Esophagus squamous epithelium (tissue), 5 donors: Measurements from ENCODE around the gene CH25H. TPM values are rescaled to one million over a fixed set of nuclear protein-coding genes. Genes with fewer than 3 reads are reported as not detected.
A peak's percentile ranks its signal among the peaks of the same experiment; 100 is the strongest.

Experiments
- DNase-seq: peaks from one replicate; lab custom pipeline; 2025; lab: John Stamatoyannopoulos, UW
- H3K27ac ChIP-seq, 4 donors: fragments of 200-600 bp; sonication (generic); one replicate each; pipeline ENCODE4 v1.5.1; 2016 to 2019; ENCODE audit warnings: mild to moderate bottlenecking in 1 of 4
- H3K27me3 ChIP-seq, 4 donors: fragments of 200-600 bp; sonication (generic); 1 replicate in 3 of 4; 2 replicates in 1 of 4; pipeline versions ENCODE4 v1.5.1 to v1.6.0; 2017 to 2021; ENCODE audit warnings: antibody characterized with exemption in 1 of 4
- H3K36me3 ChIP-seq, 3 donors: fragments of 200-600 bp; sonication (generic); one replicate each; pipeline ENCODE4 v1.5.1; 2016 to 2019
- H3K4me1 ChIP-seq, 3 donors: fragments of 200-600 bp; sonication (generic); one replicate each; pipeline ENCODE4 v1.5.1; 2017 to 2019
- H3K4me3 ChIP-seq, 4 donors: fragments of 200-600 bp; sonication (generic); 1 replicate in 3 of 4; 2 replicates in 1 of 4; pipeline ENCODE4 v1.5.1; 2016 to 2019; ENCODE audit warnings: mild to moderate bottlenecking in 2 of 4, moderate library complexity in 1 of 4
- H3K9me3 ChIP-seq, 3 donors: fragments of 200-600 bp; sonication (generic); one replicate each; pipeline ENCODE4 v1.5.1; 2016 to 2019
- CTCF ChIP-seq, 6 experiments: fragments of 450-650 bp in 4 of 6; fragments of 200-600 bp in 2 of 6; sonication (generic) in 2 of 6; IDR thresholded peaks; one replicate each; pipeline ENCODE4 v1.5.1; 2016 to 2019; ENCODE audit warnings: antibody characterized with exemption in 6 of 6, mild to moderate bottlenecking in 4 of 6, moderate library complexity in 4 of 6
- POLR2A ChIP-seq, 4 donors: fragments of 450-650 bp; IDR thresholded peaks; one replicate each; pipeline ENCODE4 v1.6.1; 2017; ENCODE audit warnings: antibody characterized with exemption in 4 of 4, mild to moderate bottlenecking in 4 of 4, moderate library complexity in 3 of 4
- WGBS, 2 donors: methylation state at CpG; one replicate each; pipeline ENCODE4 v1.1.5; 2018; 5-methylcytosine and 5-hydroxymethylcytosine counted together
- intact Hi-C: fragments of 100-400 bp; cut with DNase I; formaldehyde crosslinking; loops from one replicate; pipeline ENCODE4 v1.15.0; 2022
- total RNA-seq, 4 donors: library from RNA; depleted of rRNA; stranded (reverse); fragments of >200 nt; gene quantifications; one replicate each; pipeline ENCODE4 v1.1.0, GENCODE V29; 2016
- donor health status: DM: yes; HTN: yes; CAD: no.

Gene CH25H
- total RNA-seq, 4 donors from 2014 or later = 6.4 to 27.8 (median 11.5) TPM

GRCh38 chr10:89207801-89208551 is 859 bp upstream of the CH25H start:
- intact Hi-C loops = no loop called here
- peaks cover 15 to 58% (median 18%) of the 10 kb centered on the region in 3 donors for H3K4me1 ChIP-seq
- no peaks in the 10 kb centered on the region for H3K9me3 ChIP-seq
- peak overlapping the region; percentile 38 to 79 (median 62) for H3K4me3 ChIP-seq
- peak overlapping the region; percentile 80 to 95 (median 92) for H3K27ac ChIP-seq
- TF ChIP-seq POLR2A (IDR thresholded peaks at IDR 0.05) (peak in 2 of 4 donors; percentile 29 to 35), CTCF (IDR thresholded peaks at IDR 0.05) (no peak)
- no peaks in the 10 kb centered on the region for H3K36me3 ChIP-seq
- WGBS, 2 donors = 4 to 27% methylated on average over 10 to 22 of the region's 60 CpGs
- DNase-seq = no peak
- peaks cover 0 to 11% (median 0%) of the 10 kb centered on the region in 4 donors for H3K27me3 ChIP-seq

- Histone ChIP-seq H3K27me3 (peaks cover 0 to 11% (median 0%) of the 10 kb centered on the region in 4 donors), H3K9me3 (no peaks in the 10 kb centered on the region), H3K36me3 (no peaks in the 10 kb centered on the region), H3K4me1 (peaks cover 22 to 70% (median 30%) of the 10 kb centered on the region in 3 donors), H3K4me3 (peak overlapping the region; percentile 38 to 79 (median 62)), H3K27ac (peak overlapping the region; percentile 80 to 95 (median 92))
- intact Hi-C loops = no loop called here
- TF ChIP-seq CTCF (IDR thresholded peaks at IDR 0.05) = peak in 1 of 6 experiments; percentile 3
- TF ChIP-seq POLR2A (IDR thresholded peaks at IDR 0.05) = no peak
- 11 to 14% methylated on average over 22 to 23 of the region's 42 CpGs for WGBS, 2 donors
- no peak for DNase-seq
These were observed 526 bp downstream of the CH25H start for GRCh38 chr10:89206402-89207180.

GRCh38 chr10:89204621-89205185 is 2.4 kb downstream of the CH25H start:
- Histone ChIP-seq H3K4me1 (peaks cover 22 to 83% (median 34%) of the 10 kb centered on the region in 3 donors), H3K27ac (peak overlapping the region in 3 of 4 donors; percentile 80 to 95 (median 91)), H3K9me3 (no peaks in the 10 kb centered on the region), H3K4me3 (peak overlapping the region in 1 of 4 donors; percentile 79), H3K27me3 (peaks cover 0 to 11% (median 0%) of the 10 kb centered on the region in 4 donors), H3K36me3 (no peaks in the 10 kb centered on the region)
- intact Hi-C loops = no loop called here
- TF ChIP-seq CTCF (IDR thresholded peaks at IDR 0.05) (no peak), POLR2A (IDR thresholded peaks at IDR 0.05) (no peak)
- WGBS, 2 donors = 49 to 54% methylated on average over 6 of the region's 6 CpGs
- no peak for DNase-seq

- no peaks in the 10 kb centered on the region for H3K36me3 ChIP-seq
- H3K9me3 ChIP-seq = no peaks in the 10 kb centered on the region
- WGBS, 2 donors = 38 to 53% methylated on average over 1 of the region's 1 CpG
- no peak for DNase-seq
- TF ChIP-seq POLR2A (IDR thresholded peaks at IDR 0.05) (no peak), CTCF (IDR thresholded peaks at IDR 0.05) (no peak)
- peaks cover 21 to 77% (median 32%) of the 10 kb centered on the region in 3 donors for H3K4me1 ChIP-seq
- peak overlapping the region; percentile 64 to 95 (median 86) for H3K27ac ChIP-seq
- peaks cover 0 to 9% (median 0%) of the 10 kb centered on the region in 4 donors for H3K27me3 ChIP-seq
- H3K4me3 ChIP-seq = no peak overlapping the region
- intact Hi-C loops = no loop called here
These were observed 3.9 kb downstream of the CH25H start for GRCh38 chr10:89203237-89203636.
